IMR-90 (cell line): ENCODE measurements around the gene RPS26. TPM values are rescaled to one million over a fixed set of nuclear protein-coding genes. Genes with fewer than 3 reads are reported as not detected.

ENCODE experiments used
- ATAC-seq: fragments of 200-7000 bp; cut with Tn5 transposase; 2 replicates; pipeline ENCODE4 v1.9.1; 2020; ENCODE audit warnings: low read depth, mild to moderate bottlenecking, moderate library complexity
- BruUV-seq: library from RNA; stranded (reverse); fragments of 400-500 nt; replicated peaks from 2 replicates; lab custom pipeline; 2021; lab: Mats Ljungman, UMichigan
- CTCF ChIA-PET: fragments of 300-600 bp; formaldehyde crosslinking; extraction: SDS; loops from one replicate; lab custom pipeline; 2021; ENCODE audit warnings: antibody characterized with exemption; lab: Yijun Ruan, JAX
- POLR2A ChIA-PET: fragments of 300-600 bp; sonication (Branson Sonifier 250); formaldehyde crosslinking; loops from one replicate; lab custom pipeline; 2022; ENCODE audit warnings: antibody characterized with exemption; ENCODE audit not compliant: unreplicated experiment; lab: Charles Lee
- DNase-seq: peaks from one replicate; pipeline ENCODE4 v3.0.0; 2013
- H2AFZ ChIP-seq: replicated peaks from 2 replicates; pipeline ENCODE3; 2013; ENCODE audit warnings: low read length, mild to moderate bottlenecking; ENCODE audit not compliant: poor library complexity
- H2AK5ac ChIP-seq: 2 replicates; pipeline ENCODE4 v1.6.1; 2013; ENCODE audit warnings: low read depth, low read length, inconsistent platforms
- H2AK9ac ChIP-seq: replicated peaks from 2 replicates; pipeline ENCODE3; 2013; ENCODE audit warnings: mild to moderate bottlenecking, low read depth, low read length, moderate library complexity; ENCODE audit not compliant: poor library complexity
- H2BK120ac ChIP-seq: 2 replicates; pipeline ENCODE4 v1.6.1; 2013; ENCODE audit warnings: low read depth, low read length, inconsistent platforms
- H2BK15ac ChIP-seq: 3 replicates; pipeline ENCODE4 v1.6.1; 2013; ENCODE audit warnings: low read depth, low read length, inconsistent platforms
- H2BK20ac ChIP-seq: 2 replicates; pipeline ENCODE4 v1.6.1; 2013; ENCODE audit warnings: low read depth, mild to moderate bottlenecking, inconsistent platforms, low read length, moderate library complexity
- H2BK5ac ChIP-seq: 2 replicates; pipeline ENCODE4 v1.6.1; 2013; ENCODE audit warnings: mild to moderate bottlenecking, low read depth, low read length, inconsistent platforms; ENCODE audit not compliant: poor library complexity, severe bottlenecking
- H3K14ac ChIP-seq: replicated peaks from 2 replicates; pipeline ENCODE4 v1.6.1; 2013; ENCODE audit warnings: low read depth, low read length, inconsistent platforms
- H3K18ac ChIP-seq: 2 replicates; pipeline ENCODE4 v1.6.1; 2013; ENCODE audit warnings: low read depth, low read length, control low read depth
- H3K23ac ChIP-seq: 2 replicates; pipeline ENCODE4 v1.6.1; 2013; ENCODE audit warnings: low read depth, low read length, inconsistent platforms
- H3K27ac ChIP-seq: 2 replicates; pipeline ENCODE4 v1.5.1; 2013; ENCODE audit warnings: mild to moderate bottlenecking, control low read depth, low read length; ENCODE audit not compliant: insufficient read depth
- H3K27me3 ChIP-seq: 2 replicates; pipeline ENCODE4 v1.6.1; 2013; ENCODE audit warnings: low read length; ENCODE audit not compliant: control insufficient read depth, insufficient read depth
- H3K36me3 ChIP-seq: 2 replicates; pipeline ENCODE4 v1.6.1; 2013; ENCODE audit warnings: low read length, mixed read lengths; ENCODE audit not compliant: control insufficient read depth, insufficient read depth
- H3K4ac ChIP-seq: 2 replicates; pipeline ENCODE4 v1.6.1; 2013; ENCODE audit warnings: low read depth, low read length, inconsistent platforms
- H3K4me1 ChIP-seq: 2 replicates; pipeline ENCODE4 v1.6.1; 2013; ENCODE audit warnings: low read length, mixed read lengths; ENCODE audit not compliant: control insufficient read depth, insufficient read depth
- H3K4me2 ChIP-seq: 2 replicates; pipeline ENCODE4 v1.6.1; 2013; ENCODE audit warnings: low read depth, mild to moderate bottlenecking, control low read depth, low read length, moderate library complexity
- H3K4me3 ChIP-seq: 2 replicates; pipeline ENCODE4 v1.5.1; 2013; ENCODE audit warnings: low read depth, mild to moderate bottlenecking, control low read depth, low read length, moderate library complexity; ENCODE audit not compliant: insufficient read depth
- H3K56ac ChIP-seq: 2 replicates; pipeline ENCODE4 v1.6.1; 2013; ENCODE audit warnings: low read length, inconsistent platforms; ENCODE audit not compliant: insufficient read depth; ENCODE audit errors: extremely low read depth
- H3K79me1 ChIP-seq, 2 experiments: 2 replicates each; pipeline ENCODE4 v1.6.1; 2013; ENCODE audit warnings: low read length in 2 of 2, inconsistent platforms in 1 of 2, low read depth in 1 of 2
- H3K9ac ChIP-seq: 2 replicates; pipeline ENCODE4 v1.6.1; 2013; ENCODE audit warnings: low read depth, low read length, control low read depth
- H3K9me1 ChIP-seq: 2 replicates; pipeline ENCODE4 v1.6.1; 2013; ENCODE audit warnings: low read length, inconsistent platforms; ENCODE audit not compliant: insufficient read depth
- H3K9me3 ChIP-seq: 2 replicates; pipeline ENCODE4 v1.6.1; 2013; ENCODE audit warnings: low read length; ENCODE audit not compliant: control insufficient read depth, insufficient read depth
- H4K20me1 ChIP-seq: 2 replicates; pipeline ENCODE4 v1.6.1; 2013; ENCODE audit warnings: low read length, inconsistent platforms; ENCODE audit not compliant: insufficient read depth
- H4K5ac ChIP-seq: 2 replicates; pipeline ENCODE4 v1.6.1; 2013; ENCODE audit warnings: mild to moderate bottlenecking, low read depth, low read length, control low read depth
- H4K8ac ChIP-seq, 2 experiments: 2 replicates each; pipeline ENCODE4 v1.6.1; 2013; ENCODE audit warnings: low read depth in 2 of 2, low read length in 2 of 2, control low read depth in 1 of 2, inconsistent platforms in 1 of 2
- H4K91ac ChIP-seq: 2 replicates; pipeline ENCODE4 v1.6.1; 2013; ENCODE audit warnings: low read depth, low read length, inconsistent platforms; ENCODE audit not compliant: insufficient read depth
- BHLHE40 ChIP-seq: fragments of 150-350 bp; IDR thresholded peaks from 2 replicates; pipeline ENCODE4 v1.6.1; 2016; ENCODE audit warnings: mild to moderate bottlenecking, low read depth, low read length
- CEBPB ChIP-seq: IDR thresholded peaks from 2 replicates; pipeline ENCODE4 v1.6.1; 2012; ENCODE audit warnings: low read depth, low read length, improper control_type of control experiment
- CHD1 ChIP-seq: IDR thresholded peaks from 2 replicates; pipeline ENCODE4 v1.6.1; 2012; ENCODE audit warnings: low read depth, low read length, improper control_type of control experiment
- MAFK ChIP-seq: IDR thresholded peaks from 2 replicates; pipeline ENCODE4 v1.6.1; 2012; ENCODE audit warnings: low read depth, low read length, improper control_type of control experiment
- MAZ ChIP-seq: IDR thresholded peaks from 2 replicates; pipeline ENCODE4 v1.6.1; 2012; ENCODE audit warnings: low read depth, mild to moderate bottlenecking, low read length, improper control_type of control experiment, moderate library complexity, borderline replicate concordance
- MXI1 ChIP-seq: IDR thresholded peaks from 2 replicates; pipeline ENCODE4 v1.6.1; 2012; ENCODE audit warnings: low read depth, mild to moderate bottlenecking, low read length, moderate library complexity, borderline replicate concordance
- NFE2L2 ChIP-seq: fragments of 150-350 bp; IDR thresholded peaks from 2 replicates; pipeline ENCODE4 v1.6.1; 2016; ENCODE audit warnings: low read depth, mild to moderate bottlenecking, low read length
- RAD21 ChIP-seq: IDR thresholded peaks from 2 replicates; pipeline ENCODE4 v1.6.1; 2012; ENCODE audit warnings: low read length, improper control_type of control experiment
- RCOR1 ChIP-seq: IDR thresholded peaks from 2 replicates; pipeline ENCODE4 v1.6.1; 2012; ENCODE audit warnings: mild to moderate bottlenecking, low read length, improper control_type of control experiment; ENCODE audit not compliant: insufficient replicate concordance
- RFX5 ChIP-seq: IDR thresholded peaks from 2 replicates; pipeline ENCODE4 v1.8.0; 2012; ENCODE audit warnings: low read depth, mild to moderate bottlenecking, low read length, moderate library complexity
- SMC3 ChIP-seq: fragments of 150-350 bp; IDR thresholded peaks from 2 replicates; pipeline ENCODE4 v1.6.1; 2016; ENCODE audit warnings: low read depth, mild to moderate bottlenecking, antibody characterized with exemption, low read length, moderate library complexity
- WGBS, 2 experiments: methylation state at CpG; one replicate each; pipeline versions ENCODE4 v1.1.5 to v1.1.7; 2013; ENCODE audit warnings: missing lambda C conversion rate in 2 of 2; ENCODE audit not compliant: insufficient read length in 1 of 2; ENCODE audit errors: extremely low coverage in 2 of 2; 5-methylcytosine and 5-hydroxymethylcytosine counted together
- dilution Hi-C: fragments of 300-500 bp; cut with HindIII; formaldehyde crosslinking; loops from one replicate; pipeline ENCODE4 v1.14.3; 2018; ENCODE audit warnings: low sequenced_read_pairs; ENCODE audit not compliant: unreplicated experiment
- in situ Hi-C: fragments of 300-500 bp; cut with MboI; formaldehyde crosslinking; loops from 3 replicates; pipeline ENCODE4 v1.14.3; 2019; ENCODE audit warnings: low sequenced_read_pairs, inconsistent platforms, mixed read lengths
- intact Hi-C: fragments of 100-400 bp; cut with micrococcal nuclease; formaldehyde crosslinking; loops from 2 replicates; pipeline ENCODE4 v1.10.0; 2022
- polyA plus RNA-seq, 3 experiments: library from polyadenylated mRNA; depleted of rRNA; stranded (reverse); fragments of >200 nt; gene quantifications; 2 replicates each; pipeline ENCODE4 v1.2.3, GENCODE V29; 2012; ENCODE audit warnings: low replicate concordance in 1 of 3
- total RNA-seq: library from RNA; depleted of rRNA; stranded (reverse); fragments of >200 nt; gene quantifications from 2 replicates; pipeline ENCODE4 v1.2.3, GENCODE V29; 2012
- TF ChIP-seq, protein P1 (sequence below): fragments of 150-350 bp; IDR thresholded peaks from 2 replicates; pipeline ENCODE4 v1.6.1; 2016; ENCODE audit warnings: low read depth, mild to moderate bottlenecking, low read length, moderate library complexity, borderline replicate concordance
- TF ChIP-seq, protein P2 (sequence below): conservative IDR thresholded peaks from 2 replicates; pipeline ENCODE4 v1.5.1; 2012; ENCODE audit warnings: mild to moderate bottlenecking, low read depth, low read length, improper control_type of control experiment
- TF ChIP-seq, protein P3 (sequence below): fragments of 150-350 bp; IDR thresholded peaks from 2 replicates; pipeline ENCODE4 v1.6.1; 2017; ENCODE audit warnings: mild to moderate bottlenecking, antibody characterized with exemption, low read length, low read depth

RPS26 gene
- total and polyA plus RNA-seq, 2 of the 4 experiments (the other 2 are of a cell fraction), result 307 to 1,824 TPM

DNA sequence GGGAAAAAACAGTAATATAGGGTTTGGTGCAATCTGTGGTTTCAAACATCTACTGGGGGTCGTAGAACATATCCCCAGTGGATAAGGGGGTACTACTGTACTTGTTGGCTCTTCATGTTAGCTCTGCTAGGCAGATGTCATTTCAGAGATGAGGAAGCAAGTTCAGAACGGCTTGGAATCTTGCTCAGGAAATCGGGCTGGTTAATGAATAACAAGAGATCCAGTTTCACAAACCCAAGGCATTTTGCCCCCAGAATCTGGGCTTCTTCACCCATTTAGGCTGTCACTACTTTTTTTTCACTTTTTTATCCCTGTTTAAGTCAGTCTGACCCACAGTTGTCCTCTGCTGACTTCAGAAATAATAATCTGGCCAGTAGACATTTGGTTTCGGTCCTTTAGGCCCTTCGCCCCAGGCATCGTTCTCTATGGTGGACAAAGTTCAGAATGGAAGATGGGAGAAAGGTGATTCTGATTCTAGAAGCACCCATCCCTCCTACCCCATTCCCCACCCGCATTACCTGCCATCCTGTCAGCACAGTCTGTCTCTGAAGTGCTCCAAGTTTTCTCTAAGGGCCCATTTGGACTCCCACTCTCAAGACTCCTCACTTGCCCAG lies 40.1 kb upstream of the RPS26 start:
- H3K18ac ChIP-seq, result no peak overlapping the region
- H3K79me1 ChIP-seq, result peaks cover 5 to 16% of the 10 kb centered on the region in 2 experiments
- no peak overlapping the region for H2AK9ac ChIP-seq
- H2BK15ac ChIP-seq, result no peak overlapping the region
- H2AFZ ChIP-seq, result no peak overlapping the region
- WGBS, 2 experiments, result no CpG with 5 or more reads among the region's 7 CpGs
- peaks cover 18% of the 10 kb centered on the region for H3K36me3 ChIP-seq
- no peak overlapping the region for H3K9ac ChIP-seq
- H3K4me3 ChIP-seq, result no peak overlapping the region
- no peak overlapping the region for H4K5ac ChIP-seq
- no peak overlapping the region for H2BK120ac ChIP-seq
- H3K27me3 ChIP-seq, result no peaks in the 10 kb centered on the region
- H3K56ac ChIP-seq, result no peak overlapping the region
- dilution Hi-C loops, result no loop called here
- H3K9me1 ChIP-seq, result peaks cover 13% of the 10 kb centered on the region; the same call in 1 of the 2 replicates
- H2AK5ac ChIP-seq, result no peak overlapping the region
- no TSS peak for BruUV-seq
- H2BK5ac ChIP-seq, result no peak overlapping the region
- H4K8ac ChIP-seq, result no peak overlapping the region
- ChIA-PET POLR2A (no interaction called here), CTCF (no interaction called here)
- H3K23ac ChIP-seq, result no peak overlapping the region
- no peaks in the 10 kb centered on the region for H3K9me3 ChIP-seq
- no peak overlapping the region for H3K14ac ChIP-seq
- H3K4me2 ChIP-seq, result no peak overlapping the region
- no peak overlapping the region for H3K4ac ChIP-seq
- TF ChIP-seq, protein P1, sequence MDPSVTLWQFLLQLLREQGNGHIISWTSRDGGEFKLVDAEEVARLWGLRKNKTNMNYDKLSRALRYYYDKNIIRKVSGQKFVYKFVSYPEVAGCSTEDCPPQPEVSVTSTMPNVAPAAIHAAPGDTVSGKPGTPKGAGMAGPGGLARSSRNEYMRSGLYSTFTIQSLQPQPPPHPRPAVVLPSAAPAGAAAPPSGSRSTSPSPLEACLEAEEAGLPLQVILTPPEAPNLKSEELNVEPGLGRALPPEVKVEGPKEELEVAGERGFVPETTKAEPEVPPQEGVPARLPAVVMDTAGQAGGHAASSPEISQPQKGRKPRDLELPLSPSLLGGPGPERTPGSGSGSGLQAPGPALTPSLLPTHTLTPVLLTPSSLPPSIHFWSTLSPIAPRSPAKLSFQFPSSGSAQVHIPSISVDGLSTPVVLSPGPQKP, result no peak
- TF ChIP-seq RAD21 (no peak), SMC3 (no peak), CEBPB (no peak), NFE2L2 (no peak), RCOR1 (no peak), RFX5 (no peak), BHLHE40 (no peak), CHD1 (no peak), MXI1 (no peak), MAZ (no peak), MAFK (no peak)
- TF ChIP-seq, protein P2, sequence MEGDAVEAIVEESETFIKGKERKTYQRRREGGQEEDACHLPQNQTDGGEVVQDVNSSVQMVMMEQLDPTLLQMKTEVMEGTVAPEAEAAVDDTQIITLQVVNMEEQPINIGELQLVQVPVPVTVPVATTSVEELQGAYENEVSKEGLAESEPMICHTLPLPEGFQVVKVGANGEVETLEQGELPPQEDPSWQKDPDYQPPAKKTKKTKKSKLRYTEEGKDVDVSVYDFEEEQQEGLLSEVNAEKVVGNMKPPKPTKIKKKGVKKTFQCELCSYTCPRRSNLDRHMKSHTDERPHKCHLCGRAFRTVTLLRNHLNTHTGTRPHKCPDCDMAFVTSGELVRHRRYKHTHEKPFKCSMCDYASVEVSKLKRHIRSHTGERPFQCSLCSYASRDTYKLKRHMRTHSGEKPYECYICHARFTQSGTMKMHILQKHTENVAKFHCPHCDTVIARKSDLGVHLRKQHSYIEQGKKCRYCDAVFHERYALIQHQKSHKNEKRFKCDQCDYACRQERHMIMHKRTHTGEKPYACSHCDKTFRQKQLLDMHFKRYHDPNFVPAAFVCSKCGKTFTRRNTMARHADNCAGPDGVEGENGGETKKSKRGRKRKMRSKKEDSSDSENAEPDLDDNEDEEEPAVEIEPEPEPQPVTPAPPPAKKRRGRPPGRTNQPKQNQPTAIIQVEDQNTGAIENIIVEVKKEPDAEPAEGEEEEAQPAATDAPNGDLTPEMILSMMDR, result no peak
- TF ChIP-seq, protein P3, sequence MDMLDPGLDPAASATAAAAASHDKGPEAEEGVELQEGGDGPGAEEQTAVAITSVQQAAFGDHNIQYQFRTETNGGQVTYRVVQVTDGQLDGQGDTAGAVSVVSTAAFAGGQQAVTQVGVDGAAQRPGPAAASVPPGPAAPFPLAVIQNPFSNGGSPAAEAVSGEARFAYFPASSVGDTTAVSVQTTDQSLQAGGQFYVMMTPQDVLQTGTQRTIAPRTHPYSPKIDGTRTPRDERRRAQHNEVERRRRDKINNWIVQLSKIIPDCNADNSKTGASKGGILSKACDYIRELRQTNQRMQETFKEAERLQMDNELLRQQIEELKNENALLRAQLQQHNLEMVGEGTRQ, result no peak
- ATAC-seq (no peak), DNase-seq (no peak)
- H4K91ac ChIP-seq, result no peak overlapping the region
- no peak overlapping the region for H2BK20ac ChIP-seq
- intact Hi-C loops, result no loop called here
- in situ Hi-C loops, result no loop called here
- no peak overlapping the region for H3K27ac ChIP-seq
- H3K4me1 ChIP-seq, result peaks cover 2% of the 10 kb centered on the region; the same call in 1 of the 2 replicates
- no peaks in the 10 kb centered on the region for H4K20me1 ChIP-seq
